PC-9 (cell line): ENCODE measurements around the gene OR1C1. TPM values are rescaled to one million over a fixed set of nuclear protein-coding genes. Genes with fewer than 3 reads are reported as not detected.
"Not testable (repeated sequence)": the region's sequence is repeated elsewhere in the genome, so short reads cannot be mapped to it uniquely, and the experiment has no call there.

Experiments
- BruUV-seq: library from RNA; stranded (reverse); fragments of 400-500 nt; replicated peaks from 2 replicates; lab custom pipeline; 2021; lab: Mats Ljungman, UMichigan
- CTCF ChIA-PET: fragments of 300-600 bp; sonication (Branson Sonifier 250); formaldehyde crosslinking; loops from one replicate; lab custom pipeline; 2022; ENCODE audit warnings: antibody characterized with exemption; lab: Charles Lee
- POLR2A ChIA-PET: fragments of 300-600 bp; sonication (Branson Sonifier 250); formaldehyde crosslinking; loops from one replicate; lab custom pipeline; 2022; ENCODE audit warnings: antibody characterized with exemption; ENCODE audit not compliant: unreplicated experiment; lab: Charles Lee
- DNase-seq, 2 experiments: peaks; one replicate each; pipeline versions ENCODE4 v3.0.0 to v3.0.0-alpha.2; 2015 to 2022; ENCODE audit warnings: mixed read lengths in 1 of 2
- H2AFZ ChIP-seq: fragments of 200-600 bp; sonication (generic); 2 replicates; pipeline ENCODE4 v1.8.1; 2017; ENCODE audit warnings: antibody characterized with exemption
- H3F3A ChIP-seq: fragments of 200-600 bp; sonication (generic); 2 replicates; pipeline ENCODE4 v1.8.1; 2017; ENCODE audit warnings: antibody characterized with exemption, mild to moderate bottlenecking, low read depth; ENCODE audit not compliant: insufficient read depth
- H3K27ac ChIP-seq: fragments of 200-600 bp; sonication (generic); 2 replicates; pipeline ENCODE4 v1.6.1; 2016; ENCODE audit warnings: mixed run types
- H3K27me3 ChIP-seq: fragments of 200-600 bp; sonication (generic); 2 replicates; pipeline ENCODE4 v1.6.1; 2016; ENCODE audit warnings: low read depth, mixed run types; ENCODE audit not compliant: insufficient read depth
- H3K36me3 ChIP-seq: fragments of 200-600 bp; sonication (generic); 2 replicates; pipeline ENCODE4 v1.6.1; 2016; ENCODE audit warnings: low read depth, mixed run types
- H3K4me1 ChIP-seq: fragments of 200-600 bp; sonication (generic); replicated peaks from 2 replicates; pipeline ENCODE4 v1.6.1; 2016; ENCODE audit warnings: mixed run types; ENCODE audit not compliant: insufficient read depth
- H3K4me2 ChIP-seq: fragments of 200-600 bp; sonication (generic); 2 replicates; pipeline ENCODE4 v1.6.1; 2017; ENCODE audit warnings: mixed run types
- H3K4me3 ChIP-seq: fragments of 200-600 bp; sonication (generic); 2 replicates; pipeline ENCODE4 v1.6.1; 2016; ENCODE audit warnings: mixed run types
- H3K79me2 ChIP-seq: fragments of 200-600 bp; sonication (generic); 2 replicates; pipeline ENCODE4 v1.6.1; 2017; ENCODE audit warnings: low read depth, mixed run types
- H3K9me2 ChIP-seq: fragments of 200-600 bp; sonication (generic); 2 replicates; pipeline ENCODE4 v1.8.1; 2017; ENCODE audit warnings: mild to moderate bottlenecking; ENCODE audit not compliant: insufficient read depth
- H3K9me3 ChIP-seq: fragments of 200-600 bp; sonication (generic); 2 replicates; pipeline ENCODE4 v1.8.1; 2016; ENCODE audit warnings: low read depth; ENCODE audit not compliant: insufficient read depth
- H4K20me1 ChIP-seq: fragments of 200-600 bp; sonication (generic); 2 replicates; pipeline ENCODE4 v1.8.1; 2017; ENCODE audit not compliant: insufficient read depth
- CTCF ChIP-seq: fragments of 200-600 bp; sonication (generic); conservative IDR thresholded peaks from 2 replicates; pipeline ENCODE4 v1.6.1; 2017; ENCODE audit warnings: mixed run types, antibody characterized with exemption, mild to moderate bottlenecking, moderate library complexity
- EZH2 ChIP-seq: fragments of 200-600 bp; sonication (generic); IDR thresholded peaks from 2 replicates; pipeline ENCODE4 v1.8.0; 2017; ENCODE audit warnings: antibody characterized with exemption, low read depth
- intact Hi-C: fragments of 100-400 bp; cut with micrococcal nuclease; formaldehyde crosslinking; loops from one replicate; pipeline ENCODE4 v1.10.0; 2022; ENCODE audit not compliant: unreplicated experiment
- total RNA-seq: library from RNA; stranded (reverse); gene quantifications from 2 replicates; pipeline ENCODE4 v1.2.3, GENCODE V29; 2021

OR1C1 gene
- total RNA-seq, 1 experiment from 2014 or later = not detected

GRCh38 chr1:247713753-247714152, 46.6 kb downstream of the OR1C1 start:
- Histone ChIP-seq H3K4me3 (no peak overlapping the region), H3F3A (no peaks in the 10 kb centered on the region), H3K9me2 (no peaks in the 10 kb centered on the region), H3K4me1 (no peaks in the 10 kb centered on the region), H3K36me3 (no peaks in the 10 kb centered on the region), H3K79me2 (no peaks in the 10 kb centered on the region), H3K9me3 (no peaks in the 10 kb centered on the region), H3K4me2 (no peak overlapping the region), H3K27ac (no peak overlapping the region), H4K20me1 (no peaks in the 10 kb centered on the region), H3K27me3 (no peaks in the 10 kb centered on the region), H2AFZ (no peak overlapping the region)
- CTCF ChIA-PET = no interaction called here
- intact Hi-C loops = no loop called here
- DNase-seq = no peak
- TF ChIP-seq CTCF (no peak), EZH2 (no peak)
- POLR2A ChIA-PET = no interaction called here
- no TSS peak for BruUV-seq

GRCh38 chr1:247710681-247711080, 49.7 kb downstream of the OR1C1 start:
- H3K4me3 ChIP-seq, H3K4me2 ChIP-seq, CTCF ChIA-PET, POLR2A ChIA-PET, H3K36me3 ChIP-seq, H3K9me3 ChIP-seq, intact Hi-C loops, BruUV-seq, H3K27me3 ChIP-seq, H3K79me2 ChIP-seq, H3F3A ChIP-seq, DNase-seq, H3K27ac ChIP-seq, H3K4me1 ChIP-seq, H2AFZ ChIP-seq, H3K9me2 ChIP-seq, H4K20me1 ChIP-seq: not testable (repeated sequence)

Other genes with a start within 250 kb of the OR1C1 start
- gene OR2C3, start 224.1 kb downstream of the OR1C1 start, total RNA-seq = not detected in 2 replicates
- gene GCSAML, start 211.4 kb downstream of the OR1C1 start, total RNA-seq = not detected in 2 replicates
- not detected in 2 replicates for gene OR2G2, start 172.2 kb downstream of the OR1C1 start, total RNA-seq
- not detected in 2 replicates for gene OR2G3, start 155.0 kb downstream of the OR1C1 start, total RNA-seq
- gene OR13G1, start 80.8 kb downstream of the OR1C1 start, total RNA-seq = not detected in 2 replicates
- not detected in 2 replicates for gene OR6F1, start 43.9 kb downstream of the OR1C1 start, total RNA-seq
- gene OR14K1, start 21.9 kb downstream of the OR1C1 start, total RNA-seq = not detected in 2 replicates
- gene OR14A2, start 12.4 kb downstream of the OR1C1 start, total RNA-seq = not detected in 2 replicates
- not detected in 2 replicates for gene OR14A16, start 63.6 kb upstream of the OR1C1 start, total RNA-seq
- gene OR11L1, start 81.3 kb upstream of the OR1C1 start, total RNA-seq = not detected in 2 replicates
- not detected in 2 replicates for gene TRIM58, start 96.6 kb upstream of the OR1C1 start, total RNA-seq
- not detected in 2 replicates for gene OR2W3, start 135.0 kb upstream of the OR1C1 start, total RNA-seq
- not detected in 2 replicates for gene OR2T8, start 159.7 kb upstream of the OR1C1 start, total RNA-seq
- not detected in 2 replicates for gene OR2AJ1, start 164.3 kb upstream of the OR1C1 start, total RNA-seq
- not detected in 2 replicates for gene OR2L8, start 188.3 kb upstream of the OR1C1 start, total RNA-seq
- gene OR2AK2, start 204.7 kb upstream of the OR1C1 start, total RNA-seq = not detected in 2 replicates